NCI-H128 (cell line): ENCODE data around the gene NBR1.
"Not testable (repeated sequence)": the region's sequence is repeated elsewhere in the genome, so short reads cannot be mapped to it uniquely, and the experiment has no call there.

ENCODE experiments used
- DNase-seq: peaks from one replicate; lab custom pipeline; 2025; ENCODE audit not compliant: unreplicated experiment; lab: John Stamatoyannopoulos, UW

The NBR1 gene

DNA sequence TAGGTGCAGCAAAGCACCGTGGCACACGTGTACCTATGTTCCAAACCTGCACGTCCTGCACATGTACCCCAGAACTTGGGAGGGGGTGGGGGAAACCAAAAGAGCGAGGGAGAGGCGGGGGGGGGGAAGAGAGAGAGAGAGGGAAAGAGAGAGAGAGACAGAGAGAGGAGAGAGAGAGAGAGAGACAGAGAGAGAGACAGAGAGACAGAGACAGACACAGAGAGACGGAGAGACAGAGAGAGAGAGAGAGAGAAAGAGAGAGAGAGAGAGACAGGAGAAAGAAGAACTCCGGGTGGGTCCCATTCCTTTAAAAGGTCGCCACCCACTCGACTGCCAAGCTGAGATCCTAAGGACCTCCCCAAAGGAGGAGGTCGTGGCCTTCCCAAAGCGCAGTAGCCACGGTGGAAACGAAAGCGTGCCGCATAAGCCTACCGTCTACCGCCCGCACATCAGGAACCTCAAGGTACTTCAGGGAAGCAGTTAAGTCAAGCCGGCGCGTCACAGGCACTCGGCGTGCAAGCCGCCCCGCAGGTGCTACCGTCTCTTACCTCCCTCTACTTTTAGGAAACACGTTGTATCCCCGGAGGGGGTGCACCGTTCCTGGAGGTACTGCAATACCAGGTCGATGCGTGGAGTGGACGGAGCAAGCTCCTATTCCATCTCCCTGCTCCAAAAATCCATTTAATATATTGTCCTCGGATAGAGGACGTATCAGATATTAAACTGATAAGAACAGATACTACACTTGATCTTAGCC is 69.8 kb downstream of the NBR1 start:
- not testable (repeated sequence) for DNase-seq

DNA sequence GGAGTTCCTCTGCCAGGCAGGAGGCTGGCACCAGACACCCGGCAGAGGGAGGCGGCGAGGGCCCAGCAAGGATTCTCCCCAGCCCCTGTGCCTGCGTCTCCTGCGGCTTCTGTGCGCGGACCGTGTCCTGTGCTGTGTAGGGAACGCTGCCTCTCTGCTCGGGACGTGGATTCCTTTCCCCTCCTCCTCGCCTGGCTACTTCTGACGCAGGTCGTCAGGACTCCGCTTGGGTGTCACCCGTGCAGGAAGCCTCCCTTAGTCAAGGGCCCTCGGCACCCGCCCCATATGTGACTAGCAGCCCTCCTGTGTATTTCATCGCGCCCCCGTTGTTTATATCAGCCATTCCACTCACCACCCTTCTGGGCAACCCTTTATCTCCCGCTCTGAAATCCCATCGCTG is 75.4 kb downstream of the NBR1 start:
- not testable (repeated sequence) for DNase-seq
